Measurements from ENCODE around the gene KDSR. TPM values are rescaled to one million over a fixed set of nuclear protein-coding genes. Genes with fewer than 3 reads are reported as not detected.

Gene KDSR
- total and polyA plus RNA-seq, 4 donors: 11.3 to 37.2 (median 31.4) TPM

DNA sequence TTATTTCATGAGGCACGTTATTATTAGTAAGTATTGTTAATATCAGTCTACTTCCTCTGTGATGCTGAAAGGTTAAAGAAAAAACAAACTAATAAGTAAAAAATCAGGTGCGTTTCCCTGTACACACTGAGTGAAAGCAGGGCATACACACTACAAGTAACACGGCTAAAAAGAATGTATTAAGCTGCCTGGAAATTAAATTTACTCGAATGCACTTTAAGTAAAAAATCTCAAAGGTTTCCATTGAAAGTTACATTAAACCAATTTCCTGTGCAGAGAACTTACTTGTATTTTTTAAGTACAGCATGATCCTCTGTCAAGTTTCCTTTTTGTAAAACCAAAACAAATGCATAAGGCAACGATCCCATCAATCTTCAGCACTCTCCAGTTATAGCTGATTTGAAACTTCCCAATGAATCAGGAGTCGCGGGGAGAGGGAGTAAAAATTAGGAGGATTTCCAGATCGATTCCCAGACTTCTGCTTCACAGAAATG is 48.1 kb downstream of the KDSR start:
- H3K27ac ChIP-seq (ENCODE audit: low read depth in 1 of 2, low read length in 2 of 2): peak overlapping the region; percentile 67 to 77
- no peaks in the 10 kb centered on the region for H3K27me3 ChIP-seq (ENCODE audit: control insufficient read depth in 4 of 4, insufficient read depth in 4 of 4, low read length in 3 of 4)
- no peak for DNase-seq (ENCODE audit: low spot score)
- no peaks in the 10 kb centered on the region for H3K36me3 ChIP-seq (ENCODE audit: control insufficient read depth in 4 of 4, insufficient read depth in 3 of 4, low read depth in 1 of 4, low read length in 3 of 4)
- TF ChIP-seq TAF1 (conservative IDR thresholded peaks at IDR 0.05): no peak
- no peak for TF ChIP-seq NR2F2 (IDR thresholded peaks at IDR 0.05)
- no peak for TF ChIP-seq REST (IDR thresholded peaks at IDR 0.05)
- TF ChIP-seq HNF4G (IDR thresholded peaks at IDR 0.05): no peak
- no peak for TF ChIP-seq FOXA1 (IDR thresholded peaks at IDR 0.05)
- H3K4me3 ChIP-seq (ENCODE audit: low read depth in 1 of 3, low read length in 3 of 3): peak overlapping the region; percentile 70 to 91 (median 74)
- WGBS: 3% methylated on average over 8 of the region's 8 CpGs
- H3K4me1 ChIP-seq (ENCODE audit: control insufficient read depth in 4 of 4, insufficient read depth in 4 of 4, low read length in 3 of 4): peaks cover 3 to 20% (median 10%) of the 10 kb centered on the region in 4 donors
- no peaks in the 10 kb centered on the region for H3K9me3 ChIP-seq (ENCODE audit: control insufficient read depth in 4 of 4, low read length in 3 of 4)
- peak overlapping the region in 1 of 2 donors; percentile 72 for H3K9ac ChIP-seq (ENCODE audit: low read depth in 1 of 2, low read length in 2 of 2)

- H3K4me3 ChIP-seq (ENCODE audit: low read depth in 1 of 3, low read length in 3 of 3): peak overlapping the region in 2 of 3 donors; percentile 74 to 91
- H3K27me3 ChIP-seq (ENCODE audit: control insufficient read depth in 4 of 4, insufficient read depth in 4 of 4, low read length in 3 of 4): no peaks in the 10 kb centered on the region
- H3K27ac ChIP-seq (ENCODE audit: low read depth in 1 of 2, low read length in 2 of 2): no peak overlapping the region
- no peaks in the 10 kb centered on the region for H3K36me3 ChIP-seq (ENCODE audit: control insufficient read depth in 4 of 4, insufficient read depth in 3 of 4, low read depth in 1 of 4, low read length in 3 of 4)
- peaks cover 3 to 20% (median 10%) of the 10 kb centered on the region in 4 donors for H3K4me1 ChIP-seq (ENCODE audit: control insufficient read depth in 4 of 4, insufficient read depth in 4 of 4, low read length in 3 of 4)
- peak overlapping the region in 1 of 2 donors; percentile 72 for H3K9ac ChIP-seq (ENCODE audit: low read depth in 1 of 2, low read length in 2 of 2)
- WGBS: 9% methylated on average over 66 of the region's 66 CpGs
- DNase-seq (ENCODE audit: low spot score): peak; percentile 37
- no peaks in the 10 kb centered on the region for H3K9me3 ChIP-seq (ENCODE audit: control insufficient read depth in 4 of 4, low read length in 3 of 4)
- no peak for TF ChIP-seq HNF4A (conservative IDR thresholded peaks at IDR 0.05)
- no peak for TF ChIP-seq FOXA1 (IDR thresholded peaks at IDR 0.05)
- TF ChIP-seq TAF1 (conservative IDR thresholded peaks at IDR 0.05): no peak
- TF ChIP-seq, protein P1, sequence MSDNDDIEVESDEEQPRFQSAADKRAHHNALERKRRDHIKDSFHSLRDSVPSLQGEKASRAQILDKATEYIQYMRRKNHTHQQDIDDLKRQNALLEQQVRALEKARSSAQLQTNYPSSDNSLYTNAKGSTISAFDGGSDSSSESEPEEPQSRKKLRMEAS (IDR thresholded peaks at IDR 0.05): no peak
- TF ChIP-seq RXRA (IDR thresholded peaks at IDR 0.05): peak in 1 of 2 donors; percentile 9
- no peak for TF ChIP-seq HNF4G (IDR thresholded peaks at IDR 0.05)
- no peak for TF ChIP-seq ATF3 (IDR thresholded peaks at IDR 0.05)
- no peak for TF ChIP-seq ZBTB33 (IDR thresholded peaks at IDR 0.05)
- TF ChIP-seq REST (IDR thresholded peaks at IDR 0.05): no peak
- TF ChIP-seq FOXA2 (IDR thresholded peaks at IDR 0.05): no peak
- peak; percentile 38 to 75 for TF ChIP-seq RAD21 (IDR thresholded peaks at IDR 0.05)
- TF ChIP-seq EGR1 (IDR thresholded peaks at IDR 0.05; ENCODE audit: low read depth in 2 of 2): no peak
- TF ChIP-seq NR2F2 (IDR thresholded peaks at IDR 0.05): no peak
- TF ChIP-seq YY1 (IDR thresholded peaks at IDR 0.05): no peak
- TF ChIP-seq JUND (IDR thresholded peaks at IDR 0.05): no peak
- TF ChIP-seq SP1 (IDR thresholded peaks at IDR 0.05): no peak
- TF ChIP-seq GABPA (IDR thresholded peaks at IDR 0.05 in 1 of 2, conservative IDR thresholded peaks at IDR 0.05 in 1 of 2): no peak
- TF ChIP-seq CTCF (IDR thresholded peaks at IDR 0.05; ENCODE audit: low read depth, low read length, missing input control): peak; percentile 27
Measured at GRCh38 chr18:63317982-63318888, 48.8 kb downstream of the KDSR start.

All from liver (tissue), 9 donors.